GM18868 (cell line): ENCODE results near the gene DOCK2.
"Not testable (repeated sequence)": the region's sequence is repeated elsewhere in the genome, so short reads cannot be mapped to it uniquely, and the experiment has no call there.

Experiments used
- ATAC-seq: cut with Tn5 transposase; IDR thresholded peaks from one replicate; pipeline ENCODE4 v1.9.1; 2021; ENCODE audit warnings: mild to moderate bottlenecking, moderate library complexity; ENCODE audit not compliant: unreplicated experiment

DOCK2 gene

GRCh38 chr5:169752566-169752965, 115.5 kb downstream of the DOCK2 start:
- not testable (repeated sequence) for ATAC-seq

GRCh38 chr5:169753795-169754194, 116.7 kb downstream of the DOCK2 start:
- no peak for ATAC-seq

- ATAC-seq: no peak
Observed at GRCh38 chr5:169754737-169755136, 117.7 kb downstream of the DOCK2 start.

DNA sequence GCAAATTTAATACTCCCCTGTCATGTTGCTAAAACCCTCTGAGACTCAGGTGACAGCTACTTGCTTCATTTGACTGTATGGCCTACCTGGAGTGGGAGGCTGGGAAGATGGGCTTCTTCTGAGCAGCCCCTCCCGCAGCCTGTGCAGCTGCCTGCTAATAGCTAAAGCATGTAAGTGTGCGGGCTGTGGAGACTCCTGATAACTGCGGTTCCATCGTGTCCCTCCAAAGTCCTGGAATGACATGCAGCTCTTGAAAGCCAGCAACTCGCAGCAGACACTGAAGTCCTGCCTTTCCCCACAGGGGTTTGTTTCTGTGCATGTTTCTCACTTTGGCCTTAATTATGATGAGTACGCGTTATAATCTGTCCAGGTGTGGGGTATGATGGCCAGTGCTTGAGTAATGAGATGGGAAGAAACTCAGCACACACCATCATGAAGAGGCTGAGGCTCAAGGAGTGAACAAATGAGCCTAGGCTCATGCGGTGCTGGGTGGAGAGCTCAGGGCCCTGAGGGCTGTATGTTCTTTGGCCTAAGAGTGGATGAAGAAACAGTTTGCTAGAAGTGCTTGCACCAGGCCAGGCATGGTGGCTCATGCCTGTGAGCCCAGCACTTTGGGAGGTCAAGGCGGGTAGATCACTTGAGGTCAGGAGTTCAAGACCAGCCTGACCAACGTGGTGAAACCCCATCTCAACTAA, 119.1 kb downstream of the DOCK2 start:
- no peak for ATAC-seq

DNA sequence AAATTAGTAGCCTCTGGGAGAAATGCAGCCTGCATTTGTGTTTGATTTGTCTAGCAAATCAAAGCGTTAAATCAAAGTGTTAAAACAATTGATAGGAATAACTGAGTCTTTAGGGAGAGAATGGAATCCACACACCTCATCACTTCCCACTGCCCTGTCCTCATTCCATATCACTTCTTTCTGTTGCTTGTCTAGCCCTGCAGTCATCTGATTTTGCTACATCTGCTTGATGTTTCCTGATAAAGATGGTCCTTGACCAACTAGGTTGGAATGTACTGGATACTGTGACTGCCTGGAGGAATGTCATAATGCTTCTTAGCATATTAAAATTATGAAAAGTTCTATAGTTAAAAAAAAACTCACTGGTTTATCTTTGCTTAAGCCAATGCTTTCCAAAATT, 119.9 kb downstream of the DOCK2 start:
- ATAC-seq: no peak

DNA sequence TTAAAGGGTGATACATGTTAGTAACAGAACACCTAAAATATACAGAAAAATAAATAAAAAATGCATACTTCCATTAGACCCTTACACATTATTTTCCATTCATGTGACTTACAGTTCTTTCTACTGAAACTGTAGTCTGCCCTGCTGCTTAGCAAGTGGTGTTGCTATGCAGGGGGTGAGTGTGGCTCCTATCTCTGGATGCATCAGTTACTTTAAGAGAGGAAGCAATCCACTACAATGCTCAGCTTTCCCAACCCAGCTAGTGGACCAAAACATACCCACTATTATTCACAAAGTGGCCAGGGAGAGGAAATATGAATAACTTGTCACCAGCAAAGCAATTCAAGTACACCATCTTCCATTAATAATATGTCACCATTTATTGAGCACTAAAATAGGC, 121.8 kb downstream of the DOCK2 start:
- no peak for ATAC-seq

DNA sequence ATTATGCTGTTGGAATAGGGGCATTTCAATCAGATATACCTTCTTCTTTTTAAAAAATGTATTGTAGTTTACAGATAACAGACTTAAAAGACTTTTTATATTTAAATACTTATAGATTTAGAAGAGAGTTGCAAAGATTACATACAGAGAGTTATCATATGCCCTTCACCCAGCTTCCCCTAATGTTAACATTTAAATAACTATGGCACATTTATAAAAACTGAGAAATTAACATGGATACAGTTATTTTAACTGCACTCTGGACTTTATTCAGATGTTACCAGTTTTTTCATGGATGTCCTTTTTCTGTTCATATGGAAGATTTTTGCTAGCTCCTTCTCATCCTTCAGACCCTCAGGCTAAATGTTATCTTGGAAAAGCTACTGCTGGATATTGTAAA, 123.2 kb downstream of the DOCK2 start:
- no peak for ATAC-seq

DNA sequence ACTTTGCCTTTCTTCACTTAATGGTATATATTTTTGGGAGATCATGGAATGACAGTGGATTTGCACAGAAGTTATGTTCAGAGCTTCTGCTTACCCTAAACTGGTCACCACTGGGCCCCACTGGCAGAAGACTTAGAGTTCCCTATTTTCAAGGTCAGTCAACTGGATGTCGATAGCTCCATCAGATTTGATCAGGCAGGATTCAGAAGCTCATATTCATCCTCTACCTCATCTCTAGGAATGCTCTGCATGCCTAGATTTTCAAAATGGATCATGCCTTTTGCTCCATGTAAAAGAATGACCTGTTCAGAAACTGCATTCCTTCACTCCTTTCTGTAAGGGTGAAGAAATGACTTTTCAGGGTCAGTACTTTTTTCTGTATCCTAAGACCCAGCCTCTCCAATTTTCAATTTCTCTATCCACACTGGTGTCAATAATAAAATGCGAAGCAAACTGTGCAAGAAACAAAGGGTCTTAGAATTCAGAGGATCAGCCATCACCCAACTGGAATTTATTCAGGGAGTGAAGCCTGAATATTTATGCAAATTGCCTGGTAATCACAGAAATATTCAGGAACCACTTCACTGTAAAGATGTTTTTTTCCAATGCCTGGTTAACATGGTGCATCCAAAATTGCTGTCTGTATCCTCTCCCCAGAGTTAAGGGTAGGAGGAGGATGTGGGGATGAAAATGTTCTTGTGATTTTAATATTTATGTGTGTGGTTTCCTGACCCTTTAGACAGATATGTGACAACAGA, 125.4 kb downstream of the DOCK2 start:
- no peak for ATAC-seq

DNA sequence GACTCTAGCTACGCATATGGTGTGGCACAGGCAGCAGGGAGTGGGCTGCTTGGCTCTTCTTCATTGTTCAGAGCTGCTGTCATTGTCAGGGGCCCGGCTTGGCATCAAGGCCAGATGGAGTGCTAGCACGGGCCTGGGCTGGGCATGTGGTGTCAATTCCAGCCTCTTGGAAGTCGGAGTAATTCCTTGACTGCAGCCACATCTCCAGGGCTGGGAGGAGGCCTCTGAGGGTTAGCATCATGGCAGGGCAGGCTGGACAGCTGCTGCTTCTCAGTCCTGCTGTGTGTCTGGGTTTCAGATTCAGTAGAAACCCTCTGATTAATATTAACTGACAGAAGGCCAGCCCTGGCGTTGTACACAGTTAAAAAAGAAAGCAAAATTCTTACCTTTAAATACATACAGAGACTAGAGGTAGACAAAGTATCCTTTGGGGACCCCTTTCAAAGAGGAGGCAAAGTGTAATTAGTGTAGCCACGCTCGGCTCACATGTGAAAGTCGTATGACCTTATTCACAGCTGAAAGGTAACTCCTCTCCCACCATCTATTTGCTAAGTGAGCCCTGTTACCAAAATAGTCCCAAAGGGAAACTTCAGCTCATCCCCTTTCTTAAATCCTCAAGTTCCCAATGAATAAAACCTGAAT, 126.4 kb downstream of the DOCK2 start:
- peak; percentile 50 for ATAC-seq

DNA sequence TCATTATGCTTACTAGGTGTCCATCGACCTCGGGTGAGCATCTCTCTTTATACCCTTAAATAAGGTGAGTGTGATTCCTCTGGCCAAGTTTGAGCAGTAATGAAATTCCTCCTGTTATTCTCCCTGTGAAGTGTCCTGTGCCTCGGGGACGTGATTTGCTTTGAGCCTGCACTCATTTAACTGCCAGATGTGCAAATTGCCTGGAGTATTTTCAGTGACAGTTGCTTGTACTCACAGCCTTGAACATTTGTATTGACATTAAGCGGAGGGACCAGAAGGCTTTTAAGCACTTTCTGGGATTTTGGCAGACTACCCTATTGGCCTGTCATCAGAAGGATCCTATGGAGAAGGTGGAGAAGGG, 126.9 kb downstream of the DOCK2 start:
- no peak for ATAC-seq

GRCh38 chr5:169765176-169765996, 128.3 kb downstream of the DOCK2 start:
- no peak for ATAC-seq

GRCh38 chr5:169766943-169767342, 129.9 kb downstream of the DOCK2 start:
- ATAC-seq: peak; percentile 36

GRCh38 chr5:169767938-169768337, 130.9 kb downstream of the DOCK2 start:
- peak; percentile 35 for ATAC-seq

GRCh38 chr5:169768416-169768815, 131.3 kb downstream of the DOCK2 start:
- no peak for ATAC-seq

DNA sequence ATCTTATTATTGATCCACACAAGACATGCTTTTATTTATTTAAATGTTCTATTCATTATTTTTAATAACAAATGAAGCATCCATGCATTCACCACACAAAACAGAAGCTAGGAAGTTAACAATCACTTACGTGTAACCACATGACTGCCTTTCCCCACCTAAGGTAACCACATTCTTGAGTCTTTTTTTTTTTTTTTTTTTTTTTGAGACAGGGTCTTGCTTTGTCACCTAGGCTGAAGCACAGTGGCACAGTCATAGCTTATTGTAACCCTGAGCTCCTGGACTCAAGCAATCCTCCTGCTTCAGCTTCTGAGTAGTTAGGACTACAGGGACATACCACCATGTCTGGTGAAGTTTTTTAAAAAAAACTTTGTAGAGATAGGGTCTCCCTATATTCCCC, 133.0 kb downstream of the DOCK2 start:
- ATAC-seq: no peak

GRCh38 chr5:169772256-169772655, 135.2 kb downstream of the DOCK2 start:
- ATAC-seq: no peak

- no peak for ATAC-seq
Observed at GRCh38 chr5:169772688-169773087, 135.6 kb downstream of the DOCK2 start.

DNA sequence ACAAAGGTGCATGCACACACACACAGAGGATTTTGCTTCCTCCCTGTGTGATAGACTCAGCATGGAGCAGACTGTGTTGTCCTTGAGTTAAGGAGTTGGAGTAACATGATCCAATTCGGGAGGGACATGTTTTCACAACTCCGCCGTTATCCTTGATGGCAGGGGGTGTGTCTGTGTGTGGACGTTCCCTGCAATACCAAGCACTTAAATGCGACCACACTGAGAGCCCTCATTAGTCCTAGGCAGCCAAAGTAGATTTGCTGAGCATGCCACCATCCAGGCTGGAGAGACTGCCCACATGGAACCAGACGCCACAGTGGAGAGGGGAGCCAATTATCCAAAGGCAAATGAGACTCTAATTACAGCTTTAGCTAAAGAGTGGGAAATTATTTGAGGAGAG, 140.1 kb downstream of the DOCK2 start:
- ATAC-seq: no peak

DNA sequence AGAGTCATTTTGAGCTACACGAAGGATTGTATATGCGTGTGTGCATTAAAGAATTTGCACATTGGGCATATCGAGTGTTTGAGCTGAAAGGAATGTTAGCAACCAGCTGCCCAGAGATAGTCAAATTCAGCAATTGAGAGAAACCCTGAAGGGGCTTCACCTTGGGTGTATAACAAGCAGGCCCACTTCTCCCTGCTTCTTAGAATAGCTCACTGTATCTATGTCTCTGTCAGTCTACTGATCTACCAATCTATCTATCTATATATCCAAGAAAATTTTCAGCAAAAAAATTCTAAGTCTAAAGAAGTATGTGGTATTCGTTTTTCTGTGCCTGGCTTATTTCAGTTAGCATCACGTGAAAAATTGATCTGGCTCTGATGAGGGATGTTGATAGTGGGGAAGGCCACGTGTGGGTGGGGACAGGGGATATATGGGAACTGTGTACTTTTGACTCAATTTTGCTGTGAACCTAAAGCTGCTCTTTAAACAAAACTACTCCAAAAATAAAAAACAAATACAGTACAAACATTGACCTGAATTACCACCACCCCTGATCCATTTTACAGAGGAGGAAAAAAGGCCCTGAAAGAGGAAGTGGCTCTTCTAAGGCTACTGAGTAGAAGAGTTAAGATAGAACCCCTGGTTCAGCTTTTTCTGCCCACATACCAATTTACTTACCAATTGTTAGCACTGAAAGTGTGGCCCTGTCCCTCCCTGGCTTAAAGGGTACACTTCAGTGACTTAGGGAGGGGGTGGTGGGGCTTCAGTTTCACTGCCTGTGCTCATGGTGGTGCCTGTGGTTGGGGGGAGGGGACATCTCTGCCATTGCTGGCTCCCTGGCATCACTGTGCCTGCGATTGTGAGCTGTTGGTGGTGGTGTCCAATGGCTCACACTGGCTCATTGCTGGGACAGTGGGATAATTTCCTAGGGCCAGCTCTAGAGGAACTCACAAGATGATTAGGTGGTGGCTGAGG, 141.8 kb downstream of the DOCK2 start:
- peak; percentile 94 for ATAC-seq
